Measurements from ENCODE around the gene TMEM86B.

The TMEM86B gene

DNA sequence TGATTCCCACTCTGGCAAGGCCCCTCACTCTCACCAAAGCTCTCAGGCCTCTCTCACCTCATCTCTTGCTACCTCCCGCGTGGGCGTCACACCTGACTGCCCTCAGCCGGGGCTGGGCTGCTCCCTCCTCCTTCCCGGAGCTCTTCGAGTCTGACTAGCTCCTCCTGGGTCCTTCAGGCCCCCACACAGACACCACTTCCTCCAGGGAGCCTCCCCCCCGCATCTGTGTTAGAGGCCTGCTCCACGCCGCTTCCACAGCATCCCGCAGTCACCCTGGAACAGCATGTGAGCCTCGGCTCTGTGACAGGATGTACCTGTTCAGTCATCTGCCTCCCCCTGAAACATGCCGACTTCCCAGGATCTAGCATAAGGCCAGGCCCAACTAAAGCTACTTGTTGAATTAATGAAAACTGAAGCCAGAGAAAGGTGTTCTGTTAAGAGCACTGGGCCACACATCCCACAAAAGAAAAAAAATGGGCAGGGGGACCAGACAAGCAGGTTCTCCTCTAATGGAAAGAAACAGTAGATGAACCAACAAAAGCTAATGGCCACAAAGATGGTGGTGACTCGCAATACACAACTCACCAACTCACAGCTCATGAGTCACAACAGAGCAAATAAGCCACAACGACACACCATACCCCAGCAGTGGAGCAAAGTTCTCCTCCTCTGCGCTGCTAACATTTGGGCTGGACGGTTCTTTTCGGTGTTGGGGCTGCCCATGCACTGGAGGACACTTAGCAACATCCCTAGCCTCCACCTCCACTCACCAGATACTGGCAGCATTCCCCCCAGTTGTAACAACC, 27.3 kb upstream of the TMEM86B start:
- peak; percentile 80 for DNase-seq (ENCODE audit: extremely low read depth, insufficient read length)
- TF ChIP-seq, protein P1, sequence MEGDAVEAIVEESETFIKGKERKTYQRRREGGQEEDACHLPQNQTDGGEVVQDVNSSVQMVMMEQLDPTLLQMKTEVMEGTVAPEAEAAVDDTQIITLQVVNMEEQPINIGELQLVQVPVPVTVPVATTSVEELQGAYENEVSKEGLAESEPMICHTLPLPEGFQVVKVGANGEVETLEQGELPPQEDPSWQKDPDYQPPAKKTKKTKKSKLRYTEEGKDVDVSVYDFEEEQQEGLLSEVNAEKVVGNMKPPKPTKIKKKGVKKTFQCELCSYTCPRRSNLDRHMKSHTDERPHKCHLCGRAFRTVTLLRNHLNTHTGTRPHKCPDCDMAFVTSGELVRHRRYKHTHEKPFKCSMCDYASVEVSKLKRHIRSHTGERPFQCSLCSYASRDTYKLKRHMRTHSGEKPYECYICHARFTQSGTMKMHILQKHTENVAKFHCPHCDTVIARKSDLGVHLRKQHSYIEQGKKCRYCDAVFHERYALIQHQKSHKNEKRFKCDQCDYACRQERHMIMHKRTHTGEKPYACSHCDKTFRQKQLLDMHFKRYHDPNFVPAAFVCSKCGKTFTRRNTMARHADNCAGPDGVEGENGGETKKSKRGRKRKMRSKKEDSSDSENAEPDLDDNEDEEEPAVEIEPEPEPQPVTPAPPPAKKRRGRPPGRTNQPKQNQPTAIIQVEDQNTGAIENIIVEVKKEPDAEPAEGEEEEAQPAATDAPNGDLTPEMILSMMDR (IDR thresholded peaks at IDR 0.05; ENCODE audit: insufficient read depth, low read length, poor library complexity, severe bottlenecking): no peak
- Histone ChIP-seq H3K27me3 (replicated peaks; ENCODE audit: control insufficient read depth, insufficient read depth, low read length) (no peaks in the 10 kb centered on the region), H3K4me3 (replicated peaks; ENCODE audit: low read depth, low read length) (peak overlapping the region; percentile 86), H3K36me3 (ENCODE audit: control insufficient read depth, insufficient read depth, low read length) (no peaks in the 10 kb centered on the region; the same call in 1 of the 2 replicates)

DNA sequence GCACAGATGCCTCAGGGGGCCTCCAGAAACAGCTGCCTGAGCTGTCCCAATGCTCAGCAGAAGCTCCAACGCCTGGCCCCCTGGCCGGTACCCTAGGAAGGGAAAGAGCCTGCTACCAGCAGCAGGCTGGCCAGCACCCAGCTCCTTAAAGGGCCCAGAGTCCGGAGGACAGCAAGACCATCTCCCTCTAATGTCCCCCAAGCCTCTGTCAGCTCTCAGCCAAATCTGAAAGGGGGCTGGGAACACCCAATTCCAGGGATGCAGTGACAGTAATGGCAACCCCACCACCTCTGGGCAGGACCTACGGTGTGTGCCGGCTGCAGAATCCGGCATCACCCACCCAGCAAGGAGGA, 26.0 kb upstream of the TMEM86B start:
- no peak for DNase-seq (ENCODE audit: extremely low read depth, insufficient read length)
- TF ChIP-seq, protein P1 (IDR thresholded peaks at IDR 0.05; ENCODE audit: insufficient read depth, low read length, poor library complexity, severe bottlenecking): no peak
- Histone ChIP-seq H3K27me3 (replicated peaks; ENCODE audit: control insufficient read depth, insufficient read depth, low read length) (no peaks in the 10 kb centered on the region), H3K4me3 (replicated peaks; ENCODE audit: low read depth, low read length) (peak overlapping the region; percentile 86), H3K36me3 (ENCODE audit: control insufficient read depth, insufficient read depth, low read length) (peaks cover 4% of the 10 kb centered on the region; the same call in 1 of the 2 replicates)

DNA sequence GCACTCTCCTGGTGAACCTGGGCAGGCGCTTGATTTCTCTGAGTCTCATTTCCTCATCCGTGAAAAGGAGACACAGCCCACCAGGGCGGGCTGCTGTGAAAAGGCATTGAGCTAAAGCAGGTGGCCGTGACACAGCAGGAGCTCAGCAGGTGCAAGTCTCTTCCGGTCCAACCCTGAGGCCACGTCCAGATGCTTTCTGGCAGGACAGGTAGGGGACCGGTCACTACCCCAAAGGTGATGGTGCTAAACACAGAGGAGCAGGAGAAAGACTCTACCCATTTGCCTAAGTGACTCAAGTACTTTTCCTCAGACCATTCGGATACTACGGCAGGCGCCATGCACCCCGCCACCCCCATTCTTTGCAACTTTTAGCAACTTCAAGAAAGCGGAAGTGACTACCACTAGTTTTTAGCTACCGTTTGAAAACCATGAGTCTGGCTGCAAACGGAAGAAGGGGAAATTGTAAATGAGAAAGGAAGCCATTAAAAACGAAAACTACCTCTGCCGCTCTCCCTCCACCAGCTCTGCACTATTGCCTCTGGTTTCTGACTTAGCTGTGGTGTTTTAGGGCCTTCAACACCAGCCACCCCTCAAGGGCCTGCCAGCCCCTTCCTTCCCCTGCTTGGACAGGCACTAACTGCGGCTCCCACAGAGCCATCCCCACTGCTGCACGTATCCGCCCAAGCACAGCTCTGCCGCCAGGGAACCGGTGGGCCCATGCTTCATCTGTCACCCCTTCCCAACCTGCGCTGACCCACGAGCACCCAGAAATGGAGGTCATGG, 25.5 kb upstream of the TMEM86B start:
- H3K27me3 ChIP-seq (replicated peaks; ENCODE audit: control insufficient read depth, insufficient read depth, low read length): no peaks in the 10 kb centered on the region
- TF ChIP-seq, protein P1 (IDR thresholded peaks at IDR 0.05; ENCODE audit: insufficient read depth, low read length, poor library complexity, severe bottlenecking): no peak
- peak; percentile 87 for DNase-seq (ENCODE audit: extremely low read depth, insufficient read length)
- peaks cover 4% of the 10 kb centered on the region; the same call in 1 of the 2 replicates for H3K36me3 ChIP-seq (ENCODE audit: control insufficient read depth, insufficient read depth, low read length)
- peak overlapping the region; percentile 86 for H3K4me3 ChIP-seq (replicated peaks; ENCODE audit: low read depth, low read length)

DNA sequence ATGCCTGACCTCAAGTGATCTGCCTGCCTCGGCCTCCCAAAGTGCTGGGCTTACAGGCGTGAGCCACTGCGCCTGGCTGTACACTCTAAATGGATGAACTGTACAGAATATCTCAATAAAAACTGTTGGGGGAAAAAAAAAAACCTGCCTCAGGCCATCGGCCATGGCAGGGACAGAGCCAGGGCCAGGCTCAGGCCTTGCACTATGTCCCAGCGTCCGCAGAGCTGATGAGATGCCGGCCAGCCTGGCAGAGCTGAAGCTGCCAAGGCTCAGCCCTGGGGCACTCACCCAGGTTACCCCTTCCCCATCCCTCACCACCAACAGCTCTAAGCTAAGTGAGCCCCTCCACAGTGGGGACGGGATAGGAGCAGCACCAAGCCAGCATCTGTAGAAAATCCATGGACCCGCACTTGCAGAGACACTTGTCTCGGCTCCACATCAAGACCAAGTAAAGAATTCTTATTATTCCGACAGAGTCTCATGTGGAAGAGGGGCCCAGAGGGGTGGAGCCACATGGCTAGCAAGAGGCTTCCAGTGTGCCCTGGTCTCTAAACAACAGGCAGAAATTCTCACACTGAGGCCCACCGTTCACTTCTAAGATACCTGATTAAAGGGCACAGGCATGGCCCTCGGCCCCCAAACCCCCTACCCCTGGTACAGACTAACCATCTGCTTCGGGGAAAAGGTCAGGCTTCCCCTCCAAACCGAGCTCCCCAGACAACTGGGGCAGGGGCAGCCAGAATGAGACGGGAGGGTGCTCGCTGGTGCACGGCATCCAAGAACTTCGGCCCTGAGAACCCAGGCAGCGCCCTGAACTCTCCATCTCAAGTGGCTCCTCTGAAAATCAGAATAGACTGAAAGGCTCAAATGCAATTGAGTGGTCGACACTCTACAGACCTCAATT, 24.4 kb upstream of the TMEM86B start:
- TF ChIP-seq, protein P1 (IDR thresholded peaks at IDR 0.05; ENCODE audit: insufficient read depth, low read length, poor library complexity, severe bottlenecking): no peak
- no peak for DNase-seq (ENCODE audit: extremely low read depth, insufficient read length)
- Histone ChIP-seq H3K4me3 (replicated peaks; ENCODE audit: low read depth, low read length) (peak overlapping the region; percentile 86), H3K27me3 (replicated peaks; ENCODE audit: control insufficient read depth, insufficient read depth, low read length) (no peaks in the 10 kb centered on the region), H3K36me3 (ENCODE audit: control insufficient read depth, insufficient read depth, low read length) (peaks cover 11% of the 10 kb centered on the region)

DNA sequence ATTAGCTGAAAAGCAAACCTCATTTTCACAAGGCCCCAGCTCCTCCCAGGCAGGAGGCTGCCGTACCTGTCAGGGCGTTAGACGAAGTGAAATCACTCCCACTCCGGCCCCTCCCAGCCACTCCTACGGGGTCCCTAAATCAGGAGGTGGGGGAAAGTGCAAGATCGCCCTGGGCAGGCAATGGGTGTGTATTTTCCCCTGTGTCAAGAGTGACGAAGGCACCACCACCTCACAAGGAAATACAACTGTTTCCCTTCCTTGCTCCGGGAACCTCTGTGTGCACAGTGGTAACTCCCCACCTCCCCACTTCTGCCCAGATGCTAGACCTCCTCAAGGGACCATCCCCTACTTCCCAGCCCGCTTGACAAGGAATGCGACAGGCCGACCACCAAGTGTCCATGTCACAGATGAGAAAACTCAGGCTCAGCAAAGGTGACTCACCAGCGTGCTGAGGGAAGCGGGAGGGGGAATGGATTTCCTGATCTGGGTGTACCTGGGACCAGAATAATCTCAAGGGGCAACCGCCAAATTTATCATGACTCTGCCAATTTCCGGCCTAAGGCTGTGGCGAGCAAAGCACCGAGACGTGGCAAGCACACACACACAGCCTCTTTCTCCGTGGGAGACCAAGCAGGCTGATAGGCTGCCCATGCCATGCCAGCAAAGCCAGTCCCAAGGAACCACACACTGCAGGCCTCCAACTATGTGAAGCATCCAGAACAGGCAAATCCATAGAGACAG, 22.9 kb upstream of the TMEM86B start:
- no peak for DNase-seq (ENCODE audit: extremely low read depth, insufficient read length)
- Histone ChIP-seq H3K27me3 (replicated peaks; ENCODE audit: control insufficient read depth, insufficient read depth, low read length) (no peaks in the 10 kb centered on the region), H3K36me3 (ENCODE audit: control insufficient read depth, insufficient read depth, low read length) (peaks cover 22% of the 10 kb centered on the region), H3K4me3 (replicated peaks; ENCODE audit: low read depth, low read length) (peak overlapping the region; percentile 16)
- TF ChIP-seq, protein P1 (IDR thresholded peaks at IDR 0.05; ENCODE audit: insufficient read depth, low read length, poor library complexity, severe bottlenecking): no peak
